ENCODE data around the gene NFATC4. TPM values are rescaled to one million over a fixed set of nuclear protein-coding genes. Genes with fewer than 3 reads are reported as not detected.

The NFATC4 gene
- total and polyA plus RNA-seq, 2 experiments from 2014 or later: 84.8 to 96.9 TPM

DNA sequence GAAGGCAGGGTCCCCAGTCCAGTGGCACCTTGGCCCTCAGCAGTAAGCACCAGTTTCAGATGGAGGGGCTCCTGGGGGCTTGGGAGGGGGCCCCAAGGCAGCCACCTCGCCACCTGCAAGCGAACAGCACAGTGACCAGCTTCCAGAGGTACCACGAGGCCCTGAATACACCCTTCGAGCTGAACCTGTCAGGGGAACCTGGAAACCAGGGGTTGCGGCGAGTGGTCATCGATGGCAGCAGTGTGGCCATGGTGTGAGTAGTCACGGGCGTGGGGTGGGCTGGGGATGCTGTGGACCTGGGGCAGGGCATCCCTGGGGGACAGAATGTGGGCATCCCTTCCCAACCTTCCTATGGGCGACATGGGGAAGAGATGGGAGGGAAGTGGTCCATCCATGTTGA is 42.0 kb downstream of the NFATC4 start:
- Histone ChIP-seq H3K36me3 (ENCODE audit: low read depth) (no peaks in the 10 kb centered on the region), H3K27ac (no peak overlapping the region), H3K9me3 (ENCODE audit: low read depth) (no peaks in the 10 kb centered on the region), H3K9ac (no peak overlapping the region), H3K79me2 (ENCODE audit: insufficient read depth) (no peaks in the 10 kb centered on the region), H3K9me2 (ENCODE audit: insufficient read depth) (no peaks in the 10 kb centered on the region), H4K20me1 (ENCODE audit: insufficient read depth) (no peaks in the 10 kb centered on the region), H3K4me2 (ENCODE audit: unreplicated experiment) (no peak overlapping the region), H2AFZ (no peak overlapping the region), H3K4me1 (ENCODE audit: insufficient read depth) (no peaks in the 10 kb centered on the region), H3K27me3 (replicated peaks; ENCODE audit: insufficient read depth) (no peaks in the 10 kb centered on the region), H3K4me3 (no peak overlapping the region), H3F3A (ENCODE audit: insufficient read depth) (no peaks in the 10 kb centered on the region)
- TF ChIP-seq EZH2 (IDR thresholded peaks at IDR 0.05; ENCODE audit: insufficient read depth, poor library complexity, severe bottlenecking): no peak
- TF ChIP-seq EZH2phosphoT487 (IDR thresholded peaks at IDR 0.05; ENCODE audit: insufficient read depth, low read depth): no peak
- no peak for DNase-seq
- 85 to 87% methylated on average over 6 to 10 of the region's 10 CpGs for WGBS, 2 experiments (ENCODE audit: low coverage in 1 of 2, low lambda C conversion rate in 2 of 2, missing lambda C conversion rate in 2 of 2)
- in situ Hi-C loops (cut with MboI): no loop called here

DNA sequence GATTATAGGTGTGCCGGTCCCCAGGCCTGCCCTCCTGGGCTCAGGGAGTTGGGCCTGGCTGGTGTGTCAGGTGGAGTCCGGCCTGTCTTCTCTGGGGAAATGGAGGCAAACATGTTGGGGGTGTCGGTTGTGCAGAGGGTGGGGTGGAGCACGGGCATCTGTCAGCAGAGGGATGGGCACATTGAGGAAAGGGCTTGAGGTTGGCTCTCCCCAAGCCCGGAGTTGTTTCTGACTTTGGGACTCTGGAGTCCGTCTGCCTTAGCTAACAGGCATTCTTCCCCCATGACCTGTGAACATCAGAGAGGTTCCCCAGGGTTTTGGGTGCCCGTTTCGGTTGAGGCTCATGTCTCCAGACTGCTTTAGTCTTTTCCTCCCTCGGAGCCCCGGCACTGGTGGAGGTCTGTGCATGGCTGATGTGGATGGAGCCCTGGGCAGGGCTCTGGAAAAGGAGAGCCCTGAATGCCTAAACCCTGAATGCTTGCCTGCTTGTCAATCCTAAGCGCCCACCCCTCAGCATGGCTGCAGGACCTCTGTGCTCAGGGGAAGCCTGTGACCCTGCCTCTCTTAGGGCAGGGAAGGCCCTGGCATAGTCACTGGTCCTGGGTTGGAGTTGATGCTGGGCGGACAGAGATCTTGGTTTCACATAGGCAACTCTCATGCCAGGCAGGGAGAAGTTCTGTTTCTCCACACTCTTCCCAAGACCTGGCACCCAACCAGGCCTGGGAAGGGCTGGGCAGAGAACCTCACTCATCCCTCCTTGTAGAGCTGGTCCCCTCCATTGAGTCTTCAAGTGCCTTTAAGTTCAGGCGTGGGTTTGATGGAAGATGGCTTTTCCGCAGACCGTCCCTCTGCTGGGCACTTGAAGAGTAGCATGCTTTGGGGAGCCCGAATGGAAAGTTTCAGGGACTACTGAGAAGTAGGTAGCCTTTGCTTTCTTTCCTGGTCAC is 43.7 kb downstream of the NFATC4 start:
- Histone ChIP-seq H2AFZ (no peak overlapping the region), H3K4me3 (no peak overlapping the region), H3K36me3 (ENCODE audit: low read depth) (no peaks in the 10 kb centered on the region), H3K79me2 (ENCODE audit: insufficient read depth) (no peaks in the 10 kb centered on the region), H3K27ac (no peak overlapping the region), H4K20me1 (ENCODE audit: insufficient read depth) (no peaks in the 10 kb centered on the region), H3K27me3 (replicated peaks; ENCODE audit: insufficient read depth) (no peaks in the 10 kb centered on the region), H3K4me2 (ENCODE audit: unreplicated experiment) (no peak overlapping the region), H3F3A (ENCODE audit: insufficient read depth) (no peaks in the 10 kb centered on the region), H3K9me2 (ENCODE audit: insufficient read depth) (no peaks in the 10 kb centered on the region), H3K9me3 (ENCODE audit: low read depth) (no peaks in the 10 kb centered on the region), H3K4me1 (ENCODE audit: insufficient read depth) (no peaks in the 10 kb centered on the region), H3K9ac (no peak overlapping the region)
- in situ Hi-C loops (cut with MboI): no loop called here
- DNase-seq: peak; percentile 74
- 64 to 66% methylated on average over 16 of the region's 16 CpGs for WGBS, 2 experiments (ENCODE audit: low coverage in 1 of 2, low lambda C conversion rate in 2 of 2, missing lambda C conversion rate in 2 of 2)
- TF ChIP-seq EZH2 (IDR thresholded peaks at IDR 0.05; ENCODE audit: insufficient read depth, poor library complexity, severe bottlenecking): no peak
- no peak for TF ChIP-seq EZH2phosphoT487 (IDR thresholded peaks at IDR 0.05; ENCODE audit: insufficient read depth, low read depth)

GRCh38 chr14:24414077-24414476 is 46.1 kb downstream of the NFATC4 start:
- Histone ChIP-seq H4K20me1 (ENCODE audit: insufficient read depth) (no peaks in the 10 kb centered on the region), H3F3A (ENCODE audit: insufficient read depth) (no peaks in the 10 kb centered on the region), H3K27ac (no peak overlapping the region), H3K27me3 (replicated peaks; ENCODE audit: insufficient read depth) (no peaks in the 10 kb centered on the region), H2AFZ (no peak overlapping the region), H3K4me3 (no peak overlapping the region), H3K9ac (no peak overlapping the region), H3K9me3 (ENCODE audit: low read depth) (no peaks in the 10 kb centered on the region), H3K4me1 (ENCODE audit: insufficient read depth) (no peaks in the 10 kb centered on the region), H3K4me2 (ENCODE audit: unreplicated experiment) (no peak overlapping the region), H3K36me3 (ENCODE audit: low read depth) (no peaks in the 10 kb centered on the region), H3K79me2 (ENCODE audit: insufficient read depth) (no peaks in the 10 kb centered on the region), H3K9me2 (ENCODE audit: insufficient read depth) (no peaks in the 10 kb centered on the region)
- DNase-seq: no peak
- in situ Hi-C loops (cut with MboI): no loop called here
- WGBS, 2 experiments (ENCODE audit: low coverage in 1 of 2, low lambda C conversion rate in 2 of 2, missing lambda C conversion rate in 2 of 2): 95 to 96% methylated on average over 1 of the region's 1 CpG
- no peak for TF ChIP-seq EZH2 (IDR thresholded peaks at IDR 0.05; ENCODE audit: insufficient read depth, poor library complexity, severe bottlenecking)
- no peak for TF ChIP-seq EZH2phosphoT487 (IDR thresholded peaks at IDR 0.05; ENCODE audit: insufficient read depth, low read depth)

- H3K9me3 ChIP-seq (ENCODE audit: low read depth): no peaks in the 10 kb centered on the region
- no peaks in the 10 kb centered on the region for H3K9me2 ChIP-seq (ENCODE audit: insufficient read depth)
- in situ Hi-C loops (cut with MboI): no loop called here
- H2AFZ ChIP-seq: no peak overlapping the region
- no peaks in the 10 kb centered on the region for H3K79me2 ChIP-seq (ENCODE audit: insufficient read depth)
- WGBS, 2 experiments (ENCODE audit: low coverage in 1 of 2, low lambda C conversion rate in 2 of 2, missing lambda C conversion rate in 2 of 2): 86 to 89% methylated on average over 14 to 15 of the region's 15 CpGs
- H3K4me1 ChIP-seq (ENCODE audit: insufficient read depth): no peaks in the 10 kb centered on the region
- no peaks in the 10 kb centered on the region for H4K20me1 ChIP-seq (ENCODE audit: insufficient read depth)
- H3K4me3 ChIP-seq: no peak overlapping the region
- TF ChIP-seq EZH2 (IDR thresholded peaks at IDR 0.05; ENCODE audit: insufficient read depth, poor library complexity, severe bottlenecking): no peak
- no peaks in the 10 kb centered on the region for H3F3A ChIP-seq (ENCODE audit: insufficient read depth)
- no peak overlapping the region for H3K4me2 ChIP-seq (ENCODE audit: unreplicated experiment)
- no peak for DNase-seq
- no peaks in the 10 kb centered on the region for H3K27me3 ChIP-seq (replicated peaks; ENCODE audit: insufficient read depth)
- H3K9ac ChIP-seq: no peak overlapping the region
- no peaks in the 10 kb centered on the region for H3K36me3 ChIP-seq (ENCODE audit: low read depth)
- H3K27ac ChIP-seq: no peak overlapping the region
These were observed 46.9 kb downstream of the NFATC4 start for GRCh38 chr14:24414732-24415420.
